MM.1S (cell line): Measurements from ENCODE around the gene KRTAP5-9.

Experiments
- EZH2 ChIP-seq: fragments of 300-600 bp; sonication (generic); optimal IDR thresholded peaks from 2 replicates; pipeline ENCODE3; 2017; ENCODE audit warnings: low read depth, mild to moderate bottlenecking, antibody characterized with exemption, low read length, mixed read lengths
- EZH2phosphoT487 ChIP-seq: fragments of 300-600 bp; sonication (generic); IDR thresholded peaks from 2 replicates; pipeline ENCODE4 v1.6.1; 2018; ENCODE audit warnings: antibody characterized with exemption, low read length
- TF ChIP-seq, protein P1 (sequence below): fragments of 300-600 bp; sonication (generic); IDR thresholded peaks from 2 replicates; pipeline ENCODE4 v1.5.1; 2016; ENCODE audit warnings: antibody characterized with exemption, low read length, mixed read lengths

- TF ChIP-seq, protein P1, sequence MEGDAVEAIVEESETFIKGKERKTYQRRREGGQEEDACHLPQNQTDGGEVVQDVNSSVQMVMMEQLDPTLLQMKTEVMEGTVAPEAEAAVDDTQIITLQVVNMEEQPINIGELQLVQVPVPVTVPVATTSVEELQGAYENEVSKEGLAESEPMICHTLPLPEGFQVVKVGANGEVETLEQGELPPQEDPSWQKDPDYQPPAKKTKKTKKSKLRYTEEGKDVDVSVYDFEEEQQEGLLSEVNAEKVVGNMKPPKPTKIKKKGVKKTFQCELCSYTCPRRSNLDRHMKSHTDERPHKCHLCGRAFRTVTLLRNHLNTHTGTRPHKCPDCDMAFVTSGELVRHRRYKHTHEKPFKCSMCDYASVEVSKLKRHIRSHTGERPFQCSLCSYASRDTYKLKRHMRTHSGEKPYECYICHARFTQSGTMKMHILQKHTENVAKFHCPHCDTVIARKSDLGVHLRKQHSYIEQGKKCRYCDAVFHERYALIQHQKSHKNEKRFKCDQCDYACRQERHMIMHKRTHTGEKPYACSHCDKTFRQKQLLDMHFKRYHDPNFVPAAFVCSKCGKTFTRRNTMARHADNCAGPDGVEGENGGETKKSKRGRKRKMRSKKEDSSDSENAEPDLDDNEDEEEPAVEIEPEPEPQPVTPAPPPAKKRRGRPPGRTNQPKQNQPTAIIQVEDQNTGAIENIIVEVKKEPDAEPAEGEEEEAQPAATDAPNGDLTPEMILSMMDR, result no peak
- no peak for TF ChIP-seq EZH2phosphoT487
- TF ChIP-seq EZH2, result no peak
Measured at GRCh38 chr11:71581826-71582225, 33.6 kb downstream of the KRTAP5-9 start.
